IPS-18c (cell line): ENCODE measurements around the gene MXRA7.
A peak's percentile ranks its signal among the peaks of the same experiment; 100 is the strongest.
"Not testable (repeated sequence)": the region's sequence is repeated elsewhere in the genome, so short reads cannot be mapped to it uniquely, and the experiment has no call there.

Experiments
- H3K4me3 ChIP-seq: 2 replicates; pipeline ENCODE4 v1.7.0; 2013; ENCODE audit warnings: low read depth, mild to moderate bottlenecking, low read length, moderate library complexity; ENCODE audit not compliant: insufficient read depth
- H3K9me3 ChIP-seq: one replicate; pipeline ENCODE4 v1.6.1; 2013; ENCODE audit warnings: mild to moderate bottlenecking, low read length, moderate library complexity; ENCODE audit not compliant: control insufficient read depth, insufficient read depth

Gene MXRA7

GRCh38 chr17:76725580-76726230, 14.9 kb upstream of the MXRA7 start:
- H3K9me3 ChIP-seq: no peaks in the 10 kb centered on the region
- H3K4me3 ChIP-seq: peak overlapping the region; percentile 89

- H3K4me3 ChIP-seq: no peak overlapping the region
- H3K9me3 ChIP-seq: no peaks in the 10 kb centered on the region
Measured at GRCh38 chr17:76723812-76724211, 13.0 kb upstream of the MXRA7 start.

GRCh38 chr17:76722977-76723376, 12.2 kb upstream of the MXRA7 start:
- not testable (repeated sequence) for H3K9me3 ChIP-seq, H3K4me3 ChIP-seq

GRCh38 chr17:76722279-76722678, 11.5 kb upstream of the MXRA7 start:
- H3K9me3 ChIP-seq: no peaks in the 10 kb centered on the region
- no peak overlapping the region for H3K4me3 ChIP-seq

- no peaks in the 10 kb centered on the region for H3K9me3 ChIP-seq
- H3K4me3 ChIP-seq: no peak overlapping the region
Measured at GRCh38 chr17:76721463-76721862, 10.7 kb upstream of the MXRA7 start.

- no peak overlapping the region for H3K4me3 ChIP-seq
- H3K9me3 ChIP-seq: no peaks in the 10 kb centered on the region
Measured at GRCh38 chr17:76720941-76721340, 10.2 kb upstream of the MXRA7 start.

GRCh38 chr17:76720211-76720610, 9.4 kb upstream of the MXRA7 start:
- H3K9me3 ChIP-seq: no peaks in the 10 kb centered on the region
- H3K4me3 ChIP-seq: no peak overlapping the region

GRCh38 chr17:76718516-76718915, 7.8 kb upstream of the MXRA7 start:
- Histone ChIP-seq H3K4me3 (no peak overlapping the region), H3K9me3 (no peaks in the 10 kb centered on the region)

GRCh38 chr17:76716839-76717215, 6.1 kb upstream of the MXRA7 start:
- H3K4me3 ChIP-seq: no peak overlapping the region
- H3K9me3 ChIP-seq: no peaks in the 10 kb centered on the region

- no peak overlapping the region for H3K4me3 ChIP-seq
Measured at GRCh38 chr17:76716146-76716838, 5.5 kb upstream of the MXRA7 start.

GRCh38 chr17:76715496-76715830, 4.7 kb upstream of the MXRA7 start:
- H3K4me3 ChIP-seq: no peak overlapping the region
- H3K9me3 ChIP-seq: no peaks in the 10 kb centered on the region

More at GRCh38 chr17:76716146-76716838, 5.5 kb upstream of the MXRA7 start:
- no peaks in the 10 kb centered on the region for H3K9me3 ChIP-seq

- Histone ChIP-seq H3K4me3 (no peak overlapping the region), H3K9me3 (no peaks in the 10 kb centered on the region)
Measured at GRCh38 chr17:76714822-76715495, 4.2 kb upstream of the MXRA7 start.

- no peaks in the 10 kb centered on the region for H3K9me3 ChIP-seq
Measured at GRCh38 chr17:76714336-76714735, 3.6 kb upstream of the MXRA7 start.

GRCh38 chr17:76713765-76714164, 3.0 kb upstream of the MXRA7 start:
- H3K9me3 ChIP-seq: no peaks in the 10 kb centered on the region
- no peak overlapping the region for H3K4me3 ChIP-seq

More at GRCh38 chr17:76714336-76714735, 3.6 kb upstream of the MXRA7 start:
- no peak overlapping the region for H3K4me3 ChIP-seq

- not testable (repeated sequence) for H3K9me3 ChIP-seq, H3K4me3 ChIP-seq
Measured at GRCh38 chr17:76712321-76712720, 1.6 kb upstream of the MXRA7 start.

- not testable (repeated sequence) for H3K9me3 ChIP-seq
- H3K4me3 ChIP-seq: peak overlapping the region; percentile 62
Measured at GRCh38 chr17:76709951-76710862, 558 bp downstream of the MXRA7 start.
